Measurements from ENCODE around the gene PPP4R3B. TPM values are rescaled to one million over a fixed set of nuclear protein-coding genes. Genes with fewer than 3 reads are reported as not detected.

Gene PPP4R3B
- total RNA-seq (100 to 1,000 TPM; 117 to 118 TPM), polyA plus RNA-seq (10 to 100 TPM; 59.2 to 75.2 (median 66.3) TPM), total RNA-seq (117 to 239 (median 196) reads per million in 6 experiments)

DNA sequence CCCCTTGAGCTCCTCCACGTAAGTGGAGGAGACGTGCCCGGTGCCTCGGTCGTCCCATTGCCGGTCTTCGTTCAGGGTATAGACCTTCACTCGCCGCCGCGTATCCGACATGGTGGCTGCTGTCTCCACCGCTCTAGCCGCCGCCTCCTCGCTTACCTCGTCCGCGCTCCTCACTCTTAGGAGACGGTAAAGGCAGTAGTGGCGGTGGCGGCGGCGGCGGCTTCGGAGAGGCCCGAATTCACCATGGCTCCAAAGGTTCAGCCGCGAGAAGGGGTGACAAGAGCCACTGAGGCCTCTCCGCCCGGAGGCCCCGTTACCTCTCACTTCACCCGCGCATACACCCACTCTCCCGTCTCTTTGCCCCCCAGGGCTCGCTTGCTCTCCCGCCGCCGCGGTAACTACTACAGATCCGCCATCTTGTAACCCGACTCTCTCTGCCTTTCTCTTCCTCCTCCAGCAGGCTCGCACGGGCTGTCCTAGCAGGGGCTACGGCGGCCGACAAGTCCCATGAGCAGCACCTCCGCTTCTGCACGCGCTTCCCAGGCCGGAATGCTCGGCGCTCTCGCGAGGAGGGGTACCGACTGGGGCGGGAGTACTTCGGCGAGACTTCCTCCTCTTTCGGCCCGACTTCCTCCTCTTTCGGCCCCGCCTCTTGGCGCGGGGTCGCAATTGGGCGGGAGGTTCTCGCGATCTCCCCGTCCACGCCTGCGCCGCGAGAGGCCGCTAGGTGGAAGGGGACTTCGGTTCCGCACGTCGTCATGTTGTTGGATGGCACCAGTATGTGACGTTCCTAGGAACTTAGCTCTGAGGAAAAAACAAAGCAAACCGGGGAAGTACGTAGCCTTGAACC is at the start of gene PPP4R3B:
TSS of gene PPP4R3B (minus strand) at position 448 of the 850 bp plus-strand sequence. CDS start at position 111, 337 bp downstream.
- Mint-ChIP-seq H3K4me1 (peaks cover 12 to 56% (median 28%) of the 10 kb centered on the region in 4 donors), H3K27me3 (no peaks in the 10 kb centered on the region), H3K9me3 (no peaks in the 10 kb centered on the region), H3K4me3 (no peak within 1 kb of the TSS), H3K36me3 (peaks cover 0 to 49% (median 8%) of the 10 kb centered on the region in 3 donors), H3K27ac (no peak within 1 kb of the TSS)
- POLR2A ChIA-PET = interaction anchor here (0.7 to 4.6 kb wide), 28 partner anchors 8 to 1623 kb away, joined by 3 to 75 read pairs (median 4); partner anchors contain the start of genes CCDC88A, CFAP36, CLHC1 and MTIF2
- ATAC-seq = peak; percentile 83 to 86
- peak; percentile 92 to 100 (median 99) for DNase-seq

GRCh38 chr2:55653255-55653654 is 35.8 kb upstream of the PPP4R3B start:
- Mint-ChIP-seq H3K27me3 (no peaks in the 10 kb centered on the region), H3K27ac (peak overlapping the region in 1 of 10 donors; percentile 70)

DNA sequence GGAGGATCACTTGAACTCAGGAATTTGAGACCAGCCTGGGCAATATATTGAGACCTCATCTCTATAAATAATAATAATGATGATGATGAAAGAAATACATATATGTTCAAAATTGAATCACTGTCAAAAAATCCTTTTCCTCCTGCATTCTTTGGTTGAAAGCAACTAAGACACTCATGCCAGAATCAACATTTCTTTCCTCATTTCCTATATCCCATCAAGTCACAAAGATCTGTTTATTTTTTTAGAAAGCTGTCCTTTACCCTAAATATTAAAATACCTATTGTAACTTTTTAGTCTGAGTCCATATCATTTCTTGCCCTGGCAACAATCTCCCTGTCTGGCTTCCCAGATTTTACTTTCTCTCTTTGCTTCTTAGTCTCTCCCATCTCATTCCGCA is 31.8 kb upstream of the PPP4R3B start:
- peak overlapping the region in 1 of 10 donors; percentile 50 for H3K27ac Mint-ChIP-seq

More at GRCh38 chr2:55653255-55653654, 35.8 kb upstream of the PPP4R3B start:
- POLR2A ChIA-PET = no interaction called here
- Mint-ChIP-seq H3K4me1 (no peaks in the 10 kb centered on the region), H3K9me3 (no peaks in the 10 kb centered on the region), H3K36me3 (peaks cover 10 to 62% (median 32%) of the 10 kb centered on the region in 3 donors), H3K4me3 (no peak overlapping the region)
- no peak for ATAC-seq
- DNase-seq = no peak

GRCh38 chr2:55636831-55637230 is 19.4 kb upstream of the PPP4R3B start:
- no peak for ATAC-seq
- H3K4me1 Mint-ChIP-seq = peaks cover 0 to 4% (median 0%) of the 10 kb centered on the region in 4 donors
- POLR2A ChIA-PET = no interaction called here
- no peak overlapping the region for H3K4me3 Mint-ChIP-seq
- DNase-seq = no peak
- peaks cover 0 to 76% (median 15%) of the 10 kb centered on the region in 3 donors for H3K36me3 Mint-ChIP-seq
- H3K27ac Mint-ChIP-seq = peak overlapping the region in 1 of 10 donors; percentile 35
- no peaks in the 10 kb centered on the region for H3K9me3 Mint-ChIP-seq
- H3K27me3 Mint-ChIP-seq = no peaks in the 10 kb centered on the region

More for the DNA sequence above, 31.8 kb upstream of the PPP4R3B start:
- Mint-ChIP-seq H3K9me3 (no peaks in the 10 kb centered on the region), H3K36me3 (peaks cover 4 to 56% (median 30%) of the 10 kb centered on the region in 3 donors), H3K4me1 (no peaks in the 10 kb centered on the region), H3K27me3 (no peaks in the 10 kb centered on the region), H3K4me3 (no peak overlapping the region)
- DNase-seq (no peak), ATAC-seq (no peak)
- POLR2A ChIA-PET = no interaction called here

DNA sequence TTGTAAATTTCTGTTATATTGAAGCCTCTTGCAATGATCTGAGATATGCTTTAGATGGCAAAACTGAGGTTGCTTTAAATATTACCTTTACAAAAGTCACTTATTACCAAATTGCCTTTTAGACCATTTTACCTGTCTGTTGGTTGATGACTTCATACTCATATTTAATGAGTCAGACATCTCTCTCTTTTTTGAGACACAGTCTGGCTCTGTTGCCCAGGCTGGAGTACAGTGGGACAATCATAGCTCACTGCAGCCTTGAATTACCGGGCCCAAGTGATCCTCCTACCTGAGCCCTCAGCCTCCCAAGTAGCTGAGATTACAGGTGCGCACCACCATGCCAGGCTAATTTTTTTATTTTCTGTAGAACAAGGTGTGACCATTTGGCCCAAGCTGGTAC is 11.5 kb upstream of the PPP4R3B start:
- DNase-seq (no peak), ATAC-seq (no peak)
- H3K27ac Mint-ChIP-seq = peak overlapping the region in 2 of 10 donors; percentile 1 to 20
- no peaks in the 10 kb centered on the region for H3K9me3 Mint-ChIP-seq
- peaks cover 0 to 36% (median 11%) of the 10 kb centered on the region in 3 donors for H3K36me3 Mint-ChIP-seq
- no peaks in the 10 kb centered on the region for H3K27me3 Mint-ChIP-seq
- POLR2A ChIA-PET = interaction anchor here (1.6 kb wide), 1 partner anchor 11 kb away, joined by 6 read pairs; the partner anchor contains the start of gene PPP4R3B
- no peak overlapping the region for H3K4me3 Mint-ChIP-seq
- H3K4me1 Mint-ChIP-seq = peaks cover 25 to 53% (median 41%) of the 10 kb centered on the region in 4 donors

DNA sequence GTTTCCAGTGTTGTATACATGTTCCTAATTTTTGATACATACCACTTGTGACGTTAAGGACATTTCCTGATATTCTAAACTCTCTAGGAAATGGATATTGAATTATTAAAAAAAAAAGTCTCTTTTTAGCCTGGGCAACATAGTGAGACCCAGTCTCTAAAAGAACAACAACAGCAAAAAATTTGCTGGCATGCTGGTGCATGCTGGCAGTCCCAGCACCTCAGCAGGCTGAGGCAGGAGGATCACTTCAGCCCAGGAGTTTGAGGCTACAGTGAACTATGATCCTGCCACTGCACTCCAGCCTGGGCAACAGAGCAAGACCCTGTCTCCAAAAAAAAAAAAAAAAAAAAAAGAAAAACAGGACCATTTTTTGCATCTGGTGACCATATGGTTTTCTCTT is 10.5 kb upstream of the PPP4R3B start:
- peaks cover 0 to 40% (median 11%) of the 10 kb centered on the region in 3 donors for H3K36me3 Mint-ChIP-seq
- no peaks in the 10 kb centered on the region for H3K9me3 Mint-ChIP-seq
- ATAC-seq (no peak), DNase-seq (no peak)
- no peaks in the 10 kb centered on the region for H3K27me3 Mint-ChIP-seq
- POLR2A ChIA-PET = no interaction called here
- no peak overlapping the region for H3K27ac Mint-ChIP-seq
- no peak overlapping the region for H3K4me3 Mint-ChIP-seq
- H3K4me1 Mint-ChIP-seq = peaks cover 34 to 64% (median 46%) of the 10 kb centered on the region in 4 donors

GRCh38 chr2:55621802-55622201 is 4.4 kb upstream of the PPP4R3B start:
- no peak for DNase-seq
- no peaks in the 10 kb centered on the region for H3K9me3 Mint-ChIP-seq
- peak overlapping the region in 6 of 10 donors; percentile 16 to 72 (median 58) for H3K4me3 Mint-ChIP-seq
- no peaks in the 10 kb centered on the region for H3K27me3 Mint-ChIP-seq
- peaks cover 0 to 52% (median 16%) of the 10 kb centered on the region in 3 donors for H3K36me3 Mint-ChIP-seq
- H3K4me1 Mint-ChIP-seq = peaks cover 21 to 72% (median 43%) of the 10 kb centered on the region in 4 donors
- POLR2A ChIA-PET = interaction anchor here (0.6 to 1.6 kb wide), 2 partner anchors 16 to 103 kb away, joined by 5 to 6 read pairs; partner anchors contain the start of gene CFAP36
- ATAC-seq = no peak
- peak overlapping the region in 2 of 10 donors; percentile 71 to 73 for H3K27ac Mint-ChIP-seq

DNA sequence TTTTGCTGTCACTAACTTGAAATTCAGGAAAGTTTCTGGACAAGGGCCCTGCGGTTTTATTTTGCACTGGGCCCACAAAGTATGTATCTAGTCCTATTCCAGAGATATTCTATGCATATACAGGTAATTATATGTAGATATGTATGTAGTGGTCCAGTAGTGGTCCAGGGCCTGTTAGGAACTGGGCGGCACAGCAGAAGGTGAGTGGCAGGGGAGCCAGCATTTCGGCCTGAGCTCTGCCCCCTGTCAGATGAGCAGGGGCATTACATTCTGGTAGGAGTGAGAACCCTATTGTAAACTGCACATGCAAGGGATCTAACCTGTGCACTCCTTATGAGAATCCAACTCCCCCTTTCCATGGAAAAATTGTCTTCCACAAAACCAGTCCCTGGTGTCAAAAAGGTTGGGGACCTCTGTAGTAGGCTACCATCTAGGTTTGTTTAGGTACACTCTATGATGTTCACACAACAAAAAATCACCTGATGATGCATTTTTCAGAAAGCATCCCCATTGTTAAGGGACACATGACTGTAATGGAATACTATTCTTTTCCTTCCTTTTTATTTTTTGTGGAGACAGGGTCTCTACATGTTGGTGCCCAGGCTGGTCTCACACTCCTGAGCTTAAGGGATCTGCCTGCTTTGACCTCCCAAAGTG is 2.8 kb upstream of the PPP4R3B start:
- Mint-ChIP-seq H3K27ac (peak overlapping the region in 7 of 10 donors; percentile 12 to 86 (median 71)), H3K36me3 (peaks cover 0 to 46% (median 12%) of the 10 kb centered on the region in 3 donors), H3K4me1 (peaks cover 20 to 68% (median 32%) of the 10 kb centered on the region in 4 donors), H3K9me3 (no peaks in the 10 kb centered on the region), H3K4me3 (peak overlapping the region in 2 of 10 donors; percentile 20 to 72), H3K27me3 (no peaks in the 10 kb centered on the region)
- ATAC-seq = no peak
- no peak for DNase-seq
- POLR2A ChIA-PET = interaction anchor here (4.6 kb wide), 1 partner anchor 101 kb away, joined by 75 read pairs; the partner anchor contains the start of gene CFAP36

DNA sequence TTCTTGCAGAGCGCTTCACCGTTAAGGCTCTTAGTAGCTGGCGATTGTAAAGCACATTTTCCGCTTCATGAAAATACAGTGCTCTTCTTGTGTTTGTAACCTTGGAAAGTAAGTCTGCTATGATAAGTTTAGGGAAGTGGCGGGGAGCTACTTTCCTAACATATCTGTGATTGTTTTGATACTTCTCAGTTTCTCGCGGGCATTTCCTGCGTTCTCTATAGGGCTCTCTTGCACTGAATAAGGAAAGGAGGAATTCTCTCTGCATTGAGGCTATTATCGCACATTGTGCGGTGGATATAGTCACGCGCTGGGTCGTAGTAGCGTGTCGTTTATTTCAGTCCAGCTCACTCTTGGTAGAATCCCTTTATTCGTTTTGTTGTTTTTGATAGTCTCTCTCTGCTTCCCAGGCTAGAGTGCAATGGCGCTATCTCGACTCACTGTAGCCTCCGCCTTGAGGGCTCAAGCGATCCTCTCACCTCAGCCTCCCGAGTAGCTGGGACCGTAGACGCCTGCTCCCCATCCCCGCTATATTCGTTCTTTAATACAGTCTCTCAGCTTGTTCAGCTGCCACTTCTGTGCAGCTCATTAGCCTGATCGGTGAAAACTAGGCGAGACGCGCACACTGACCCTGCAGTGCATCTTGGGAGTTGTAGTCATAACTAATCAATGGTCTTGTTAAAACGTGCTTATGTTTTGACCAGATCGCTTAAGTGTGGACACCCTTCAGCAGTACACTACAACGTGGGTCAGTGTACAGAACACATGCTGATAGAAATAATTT is 1.0 kb upstream of the PPP4R3B start:
- Mint-ChIP-seq H3K27ac (no peak overlapping the region), H3K4me1 (peaks cover 22 to 63% (median 30%) of the 10 kb centered on the region in 4 donors), H3K9me3 (no peaks in the 10 kb centered on the region), H3K4me3 (no peak overlapping the region), H3K27me3 (no peaks in the 10 kb centered on the region), H3K36me3 (peaks cover 0 to 50% (median 8%) of the 10 kb centered on the region in 3 donors)
- DNase-seq = peak; percentile 23 to 75 (median 53)
- POLR2A ChIA-PET = interaction anchor here (0.7 to 4.6 kb wide), 25 partner anchors 9 to 1851 kb away, joined by 3 to 75 read pairs (median 4); partner anchors contain the start of genes CCDC88A, CFAP36, CLHC1 and MTIF2
- ATAC-seq = peak in 1 of 2 donors; percentile 16

DNA sequence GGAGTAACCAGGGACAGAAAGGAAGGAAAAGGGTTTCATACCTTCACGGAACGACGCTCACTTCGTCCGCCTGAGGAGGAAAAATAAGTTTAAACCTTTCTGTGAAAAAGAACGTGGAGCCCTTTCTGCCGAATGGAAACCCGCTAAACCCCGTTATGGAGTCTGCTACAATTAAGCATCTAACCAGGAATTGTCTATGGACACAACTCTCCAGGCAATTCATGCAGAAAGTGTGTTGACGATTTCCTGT is 528 bp upstream of the PPP4R3B start:
- H3K4me1 Mint-ChIP-seq = peaks cover 18 to 60% (median 30%) of the 10 kb centered on the region in 4 donors
- no peak overlapping the region for H3K27ac Mint-ChIP-seq
- peak in 1 of 2 donors; percentile 4 for ATAC-seq
- H3K36me3 Mint-ChIP-seq = peaks cover 0 to 49% (median 10%) of the 10 kb centered on the region in 3 donors
- no peak for DNase-seq
- no peaks in the 10 kb centered on the region for H3K27me3 Mint-ChIP-seq
- no peaks in the 10 kb centered on the region for H3K9me3 Mint-ChIP-seq
- POLR2A ChIA-PET = interaction anchor here (0.7 to 4.6 kb wide), 26 partner anchors 9 to 1851 kb away, joined by 3 to 75 read pairs (median 4); partner anchors contain the start of genes CCDC88A, CFAP36, CLHC1 and MTIF2
- no peak overlapping the region for H3K4me3 Mint-ChIP-seq

- POLR2A ChIA-PET = interaction anchor here (0.5 to 4.6 kb wide), 9 partner anchors 17 to 1622 kb away, joined by 3 to 75 read pairs (median 5); partner anchors contain the start of genes CCDC88A, CFAP36, CLHC1 and RPS27A
- Mint-ChIP-seq H3K27ac (no peak overlapping the region), H3K27me3 (no peaks in the 10 kb centered on the region), H3K4me1 (peaks cover 11 to 49% (median 28%) of the 10 kb centered on the region in 4 donors), H3K4me3 (no peak overlapping the region), H3K36me3 (peaks cover 0 to 53% (median 9%) of the 10 kb centered on the region in 3 donors), H3K9me3 (no peaks in the 10 kb centered on the region)
- peak; percentile 9 to 41 for ATAC-seq
- DNase-seq = peak; percentile 13 to 75 (median 52)
These were observed 759 bp downstream of the PPP4R3B start for GRCh38 chr2:55616551-55617174.
